Right atrium auricular region (tissue), 2 donors: ENCODE data around the gene RECQL5. TPM values are rescaled to one million over a fixed set of nuclear protein-coding genes. Genes with fewer than 3 reads are reported as not detected.

Source experiments
- DNase-seq: peaks from one replicate; pipeline ENCODE4 v3.0.0-alpha.2; 2019; ENCODE audit warnings: low spot score
- H3K27ac ChIP-seq, 2 donors: fragments of 200-600 bp; sonication (generic); 1 replicate in 1 of 2; 2 replicates in 1 of 2; pipeline ENCODE4 v1.5.1; 2016 to 2019
- H3K27me3 ChIP-seq, 2 donors: fragments of 200-600 bp; sonication (generic); one replicate each; pipeline versions ENCODE4 v1.5.1 to v1.6.0; 2017 to 2019
- H3K36me3 ChIP-seq: fragments of 200-600 bp; sonication (generic); one replicate; pipeline ENCODE4 v1.5.1; 2016
- H3K4me1 ChIP-seq, 2 donors: fragments of 200-600 bp; sonication (generic); one replicate each; pipeline versions ENCODE4 v1.5.1 to v1.6.0; 2017 to 2019
- H3K4me3 ChIP-seq, 2 donors: fragments of 200-600 bp; sonication (generic); 1 replicate in 1 of 2; 2 replicates in 1 of 2; pipeline ENCODE4 v1.5.1; 2017 to 2019; ENCODE audit warnings: mild to moderate bottlenecking in 1 of 2, moderate library complexity in 1 of 2
- H3K9me3 ChIP-seq, 2 donors: fragments of 200-600 bp; sonication (generic); one replicate each; pipeline ENCODE4 v1.5.1; 2019
- total RNA-seq, 2 donors: library from RNA; depleted of rRNA; stranded (reverse); fragments of >200 nt; gene quantifications; one replicate each; pipeline ENCODE4 v1.1.0, GENCODE V29; 2016
- TF ChIP-seq, protein P1 (sequence below), 2 donors: fragments of 200-600 bp; sonication (generic); IDR thresholded peaks; one replicate each; pipeline ENCODE4 v1.5.1; 2019; ENCODE audit warnings: antibody characterized with exemption in 2 of 2

RECQL5 gene
- total RNA-seq, 2 donors from 2014 or later = 6.2 to 7.1 TPM

DNA sequence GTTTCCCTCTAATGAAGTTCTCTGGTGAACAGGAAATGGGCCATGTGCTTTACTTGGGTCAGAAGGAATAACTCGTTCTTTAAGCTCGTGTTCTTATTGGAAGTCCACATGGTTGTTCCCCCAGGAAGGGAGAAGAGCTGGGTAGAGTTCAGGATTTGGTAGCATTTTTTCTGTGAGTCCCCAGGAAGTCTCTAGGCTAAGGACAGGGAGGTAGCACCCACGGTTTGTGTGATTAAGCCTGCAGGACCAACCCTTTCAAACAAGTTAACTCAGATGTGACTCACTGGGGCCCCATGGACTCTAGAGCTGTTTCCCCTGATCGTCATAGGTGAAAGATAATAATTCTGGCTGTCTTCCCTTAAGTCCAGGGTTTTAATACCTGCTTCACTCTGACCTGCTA lies 16.6 kb upstream of the RECQL5 start:
- TF ChIP-seq, protein P1, sequence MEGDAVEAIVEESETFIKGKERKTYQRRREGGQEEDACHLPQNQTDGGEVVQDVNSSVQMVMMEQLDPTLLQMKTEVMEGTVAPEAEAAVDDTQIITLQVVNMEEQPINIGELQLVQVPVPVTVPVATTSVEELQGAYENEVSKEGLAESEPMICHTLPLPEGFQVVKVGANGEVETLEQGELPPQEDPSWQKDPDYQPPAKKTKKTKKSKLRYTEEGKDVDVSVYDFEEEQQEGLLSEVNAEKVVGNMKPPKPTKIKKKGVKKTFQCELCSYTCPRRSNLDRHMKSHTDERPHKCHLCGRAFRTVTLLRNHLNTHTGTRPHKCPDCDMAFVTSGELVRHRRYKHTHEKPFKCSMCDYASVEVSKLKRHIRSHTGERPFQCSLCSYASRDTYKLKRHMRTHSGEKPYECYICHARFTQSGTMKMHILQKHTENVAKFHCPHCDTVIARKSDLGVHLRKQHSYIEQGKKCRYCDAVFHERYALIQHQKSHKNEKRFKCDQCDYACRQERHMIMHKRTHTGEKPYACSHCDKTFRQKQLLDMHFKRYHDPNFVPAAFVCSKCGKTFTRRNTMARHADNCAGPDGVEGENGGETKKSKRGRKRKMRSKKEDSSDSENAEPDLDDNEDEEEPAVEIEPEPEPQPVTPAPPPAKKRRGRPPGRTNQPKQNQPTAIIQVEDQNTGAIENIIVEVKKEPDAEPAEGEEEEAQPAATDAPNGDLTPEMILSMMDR (IDR thresholded peaks at IDR 0.05) = no peak
- H3K4me1 ChIP-seq = peaks cover 0 to 63% of the 10 kb centered on the region in 2 donors
- no peaks in the 10 kb centered on the region for H3K27me3 ChIP-seq
- no peaks in the 10 kb centered on the region for H3K9me3 ChIP-seq
- H3K27ac ChIP-seq = peak overlapping the region; percentile 2 to 57
- no peak overlapping the region for H3K4me3 ChIP-seq
- peaks cover 2% of the 10 kb centered on the region for H3K36me3 ChIP-seq
- DNase-seq = no peak

DNA sequence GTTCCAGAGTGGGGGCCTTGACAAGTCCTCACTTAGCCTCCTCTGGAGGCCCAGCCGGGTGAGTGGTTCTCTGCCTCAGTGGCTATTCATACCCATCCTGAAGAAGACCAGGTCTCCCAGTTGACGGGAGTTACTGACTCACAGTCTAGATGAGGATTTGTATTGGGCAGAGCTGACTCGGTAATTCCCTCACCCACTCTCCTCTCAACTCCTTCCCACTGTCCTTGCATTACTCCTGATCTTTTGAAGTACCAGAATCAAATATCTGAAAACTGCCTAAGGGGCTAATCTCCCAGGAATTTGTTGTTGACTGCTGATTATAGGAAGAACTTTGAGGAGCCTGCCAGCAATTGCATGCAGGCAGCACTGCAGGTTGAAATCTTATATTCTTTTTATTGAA lies 14.3 kb upstream of the RECQL5 start:
- Histone ChIP-seq H3K4me1 (peaks cover 0 to 41% of the 10 kb centered on the region in 2 donors), H3K27ac (peak overlapping the region in 1 of 2 donors; percentile 35), H3K27me3 (no peaks in the 10 kb centered on the region), H3K4me3 (no peak overlapping the region), H3K9me3 (no peaks in the 10 kb centered on the region), H3K36me3 (peaks cover 8% of the 10 kb centered on the region)
- DNase-seq = no peak
- TF ChIP-seq, protein P1 (IDR thresholded peaks at IDR 0.05) = no peak

DNA sequence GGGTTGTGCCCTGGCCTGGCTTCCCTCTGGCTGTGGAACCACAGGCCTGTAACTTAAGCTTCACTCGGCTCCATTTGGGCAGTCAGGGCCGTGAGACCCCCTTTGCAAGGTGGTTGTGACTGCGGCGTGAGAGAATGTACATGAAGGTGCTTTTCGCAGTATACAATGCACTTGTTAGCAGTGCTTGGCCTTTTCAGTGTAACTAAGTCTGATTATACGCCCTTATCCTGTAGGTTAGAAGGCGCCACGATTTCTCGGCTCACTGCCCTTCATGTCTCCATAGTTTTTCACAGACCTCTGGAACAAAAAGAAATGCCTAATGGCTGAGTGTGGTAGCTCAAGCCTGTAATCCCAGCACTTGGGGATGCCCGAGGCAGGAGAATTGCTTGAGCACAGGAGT lies 13.5 kb upstream of the RECQL5 start:
- Histone ChIP-seq H3K4me3 (no peak overlapping the region), H3K36me3 (peaks cover 8% of the 10 kb centered on the region), H3K4me1 (peaks cover 0 to 33% of the 10 kb centered on the region in 2 donors), H3K27me3 (no peaks in the 10 kb centered on the region), H3K9me3 (no peaks in the 10 kb centered on the region), H3K27ac (peak overlapping the region; percentile 20 to 35)
- TF ChIP-seq, protein P1 (IDR thresholded peaks at IDR 0.05) = no peak
- no peak for DNase-seq

DNA sequence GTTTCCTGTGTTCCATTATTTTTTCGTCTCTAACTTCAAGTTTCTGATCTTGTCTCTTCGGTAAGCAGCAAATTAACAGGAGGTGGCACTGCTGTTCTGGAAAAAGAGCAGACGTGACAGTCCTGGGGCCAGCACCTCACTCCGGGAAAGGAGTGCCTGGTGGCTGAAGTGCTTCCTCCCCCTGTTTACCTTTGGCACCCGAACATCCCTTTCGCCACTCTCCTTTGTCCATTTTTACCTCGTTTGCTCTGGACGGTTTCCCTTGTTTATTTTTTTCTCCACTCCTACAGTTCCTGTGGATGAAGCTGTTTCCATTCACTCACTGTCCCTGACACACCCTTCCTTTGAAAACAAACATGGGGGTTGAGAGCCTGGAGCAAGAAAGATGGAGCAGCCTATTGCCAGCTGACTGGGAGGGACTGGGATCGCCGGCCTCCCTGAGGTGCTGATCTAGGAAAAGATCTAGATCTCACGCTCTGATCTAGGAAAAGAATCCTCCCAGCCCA lies 12.8 kb upstream of the RECQL5 start:
- no peaks in the 10 kb centered on the region for H3K9me3 ChIP-seq
- TF ChIP-seq, protein P1 (IDR thresholded peaks at IDR 0.05) = peak; percentile 15 to 62
- H3K36me3 ChIP-seq = peaks cover 8% of the 10 kb centered on the region
- H3K27me3 ChIP-seq = no peaks in the 10 kb centered on the region
- no peak for DNase-seq
- peaks cover 0 to 32% of the 10 kb centered on the region in 2 donors for H3K4me1 ChIP-seq
- H3K27ac ChIP-seq = peak overlapping the region; percentile 35 to 46
- no peak overlapping the region for H3K4me3 ChIP-seq

DNA sequence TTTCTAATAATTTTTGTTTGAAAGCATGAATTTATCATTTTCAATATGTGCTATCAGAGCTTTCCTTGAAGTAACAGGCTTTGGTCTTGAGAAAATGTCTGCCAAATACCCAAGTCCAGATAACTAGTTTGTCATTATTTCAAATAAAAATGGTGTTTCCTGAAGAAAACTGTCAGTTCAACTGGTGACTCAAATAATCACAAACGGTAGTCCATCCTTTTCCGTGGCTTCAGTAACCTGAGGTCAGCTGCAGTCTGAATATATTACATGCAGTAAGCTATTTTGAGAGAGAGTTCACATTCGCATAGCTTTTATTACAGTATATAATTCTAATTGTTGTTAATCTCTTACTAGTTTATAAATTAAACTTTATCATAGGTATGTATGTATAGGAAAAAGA lies 9.5 kb upstream of the RECQL5 start:
- H3K27me3 ChIP-seq = no peaks in the 10 kb centered on the region
- TF ChIP-seq, protein P1 (IDR thresholded peaks at IDR 0.05) = no peak
- H3K4me3 ChIP-seq = no peak overlapping the region
- H3K4me1 ChIP-seq = peaks cover 0 to 24% of the 10 kb centered on the region in 2 donors
- peaks cover 34% of the 10 kb centered on the region for H3K36me3 ChIP-seq
- no peak overlapping the region for H3K27ac ChIP-seq
- no peaks in the 10 kb centered on the region for H3K9me3 ChIP-seq
- no peak for DNase-seq

DNA sequence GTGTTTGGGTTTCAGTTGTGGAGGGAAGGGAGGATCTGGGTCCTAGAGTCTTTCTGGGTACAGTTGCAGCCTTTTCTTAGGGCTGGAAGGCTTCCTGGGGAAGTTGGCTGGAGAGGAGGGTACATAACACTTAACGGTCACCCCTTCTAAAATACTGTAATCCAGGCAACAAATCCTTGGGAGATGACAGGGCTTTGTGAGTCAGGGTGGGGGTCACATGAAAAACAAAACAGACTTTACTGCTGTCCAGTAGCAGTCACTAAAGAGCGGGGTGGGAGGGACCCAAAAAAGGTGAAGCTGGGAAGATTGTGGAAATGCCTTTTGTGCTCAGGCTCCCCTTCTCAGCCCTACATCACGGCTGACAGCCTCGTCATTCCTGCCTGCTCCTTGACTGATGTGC lies 6.5 kb upstream of the RECQL5 start:
- H3K9me3 ChIP-seq = no peaks in the 10 kb centered on the region
- no peaks in the 10 kb centered on the region for H3K27me3 ChIP-seq
- H3K4me3 ChIP-seq = no peak overlapping the region
- H3K36me3 ChIP-seq = peaks cover 60% of the 10 kb centered on the region
- H3K4me1 ChIP-seq = peaks cover 0 to 16% of the 10 kb centered on the region in 2 donors
- DNase-seq = no peak
- no peak overlapping the region for H3K27ac ChIP-seq
- TF ChIP-seq, protein P1 (IDR thresholded peaks at IDR 0.05) = no peak
